GM12875 (cell line): ENCODE measurements around the gene AGRP.

Source experiments
- H3K4me3 ChIP-seq: one replicate; pipeline ENCODE4 v1.5.1; 2011; ENCODE audit warnings: low read depth, low read length, control low read depth
- TF ChIP-seq, protein P1 (sequence below): IDR thresholded peaks from 2 replicates; pipeline ENCODE4 v1.5.1; 2011; ENCODE audit warnings: low read depth, mild to moderate bottlenecking, control low read depth, inconsistent platforms, low read length, moderate library complexity, borderline replicate concordance; ENCODE audit not compliant: insufficient read depth

The AGRP gene, protein sequence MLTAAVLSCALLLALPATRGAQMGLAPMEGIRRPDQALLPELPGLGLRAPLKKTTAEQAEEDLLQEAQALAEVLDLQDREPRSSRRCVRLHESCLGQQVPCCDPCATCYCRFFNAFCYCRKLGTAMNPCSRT

DNA sequence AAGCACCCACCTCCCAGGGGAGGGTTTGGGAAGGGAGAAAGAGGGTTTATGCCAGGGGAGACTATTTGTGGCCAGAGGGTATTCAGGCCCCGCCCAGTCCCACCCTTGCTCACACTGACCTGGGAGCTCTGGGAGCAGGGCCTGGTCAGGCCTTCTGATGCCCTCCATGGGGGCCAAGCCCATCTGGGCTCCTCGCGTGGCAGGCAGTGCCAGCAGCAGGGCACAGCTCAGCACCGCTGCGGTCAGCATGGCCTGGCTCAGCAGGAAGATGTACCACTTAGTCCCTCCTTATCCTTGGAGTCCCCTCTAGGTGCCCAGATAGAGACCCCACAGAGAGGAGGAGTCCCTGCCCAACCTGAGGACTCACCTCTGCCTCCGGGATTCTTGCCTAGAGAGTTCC lies at the start of gene AGRP:
Gene AGRP, minus strand, starts transcription at position 398 of the 400 bp plus-strand sequence. Its CDS starts 149 bp downstream, at position 249.
- TF ChIP-seq, protein P1, sequence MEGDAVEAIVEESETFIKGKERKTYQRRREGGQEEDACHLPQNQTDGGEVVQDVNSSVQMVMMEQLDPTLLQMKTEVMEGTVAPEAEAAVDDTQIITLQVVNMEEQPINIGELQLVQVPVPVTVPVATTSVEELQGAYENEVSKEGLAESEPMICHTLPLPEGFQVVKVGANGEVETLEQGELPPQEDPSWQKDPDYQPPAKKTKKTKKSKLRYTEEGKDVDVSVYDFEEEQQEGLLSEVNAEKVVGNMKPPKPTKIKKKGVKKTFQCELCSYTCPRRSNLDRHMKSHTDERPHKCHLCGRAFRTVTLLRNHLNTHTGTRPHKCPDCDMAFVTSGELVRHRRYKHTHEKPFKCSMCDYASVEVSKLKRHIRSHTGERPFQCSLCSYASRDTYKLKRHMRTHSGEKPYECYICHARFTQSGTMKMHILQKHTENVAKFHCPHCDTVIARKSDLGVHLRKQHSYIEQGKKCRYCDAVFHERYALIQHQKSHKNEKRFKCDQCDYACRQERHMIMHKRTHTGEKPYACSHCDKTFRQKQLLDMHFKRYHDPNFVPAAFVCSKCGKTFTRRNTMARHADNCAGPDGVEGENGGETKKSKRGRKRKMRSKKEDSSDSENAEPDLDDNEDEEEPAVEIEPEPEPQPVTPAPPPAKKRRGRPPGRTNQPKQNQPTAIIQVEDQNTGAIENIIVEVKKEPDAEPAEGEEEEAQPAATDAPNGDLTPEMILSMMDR = no peak

DNA sequence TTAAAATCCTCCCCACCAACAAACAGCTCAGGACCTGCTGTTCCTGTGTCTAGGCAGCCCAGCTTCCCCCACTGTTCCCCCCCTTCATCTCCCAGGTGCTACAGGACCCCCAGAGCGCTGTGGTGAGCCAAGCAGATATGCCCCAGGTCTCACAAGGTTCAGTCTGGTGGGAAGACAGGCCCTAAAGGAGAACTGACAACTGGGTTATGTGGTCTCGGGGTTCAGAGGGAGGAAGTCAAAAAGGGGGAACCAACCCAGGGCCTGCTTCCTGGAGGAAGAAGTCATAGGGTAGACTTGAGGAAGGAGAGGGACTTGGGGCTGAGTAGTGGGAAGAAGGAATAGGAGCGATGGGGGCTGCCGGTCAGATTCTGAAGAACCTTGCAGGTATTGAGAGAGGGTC lies 47.9 kb upstream of the AGRP start:
- TF ChIP-seq, protein P1 = no peak
- H3K4me3 ChIP-seq = no peak overlapping the region

More for the DNA sequence above, at the start of gene AGRP:
- H3K4me3 ChIP-seq = no peak within 1 kb of the TSS

DNA sequence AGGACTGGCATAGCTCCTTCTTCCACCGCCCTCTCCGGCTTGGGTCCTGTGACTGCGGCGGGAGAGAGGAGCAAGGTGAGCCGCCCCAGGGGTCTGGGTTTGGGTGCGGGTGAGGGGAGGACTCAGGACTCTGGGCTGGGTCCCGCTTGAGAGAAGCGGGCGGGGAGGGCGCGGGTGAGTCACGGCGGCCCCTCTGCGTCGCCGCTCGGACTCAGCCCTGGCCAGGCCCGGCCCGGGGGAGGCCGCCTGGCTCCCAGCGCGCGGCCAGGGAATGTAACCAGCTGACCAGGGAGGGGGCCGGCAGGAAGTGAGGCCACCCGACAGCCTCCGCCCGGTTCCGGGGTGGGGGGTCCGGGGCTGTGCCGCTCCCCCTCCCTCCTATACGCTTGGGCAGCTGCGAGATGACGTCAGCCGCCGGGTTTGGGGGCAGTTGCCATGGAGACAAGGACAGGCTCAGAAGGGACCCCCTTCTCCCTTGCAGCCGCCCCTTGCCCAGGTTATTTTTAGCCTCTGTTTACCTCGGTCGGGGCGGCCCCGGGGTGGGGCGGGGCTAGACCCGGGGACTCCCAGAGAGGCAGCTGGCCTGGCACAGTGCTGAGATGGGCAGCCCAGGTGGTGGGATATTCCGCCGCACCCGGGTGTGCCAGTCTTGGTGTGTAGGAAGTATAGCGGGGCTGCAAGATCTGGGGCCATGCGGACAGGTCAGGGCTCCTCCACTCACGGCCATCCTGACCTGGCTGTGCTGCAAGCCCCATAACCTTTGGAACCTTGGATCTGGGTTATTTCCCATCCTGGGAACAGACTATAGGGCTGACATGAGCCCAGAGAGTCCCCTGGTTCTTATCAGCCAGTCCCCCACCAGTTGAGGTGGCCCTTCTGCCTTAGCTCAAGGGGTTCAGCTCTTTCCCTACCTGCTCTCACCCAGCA lies 46.9 kb upstream of the AGRP start:
- TF ChIP-seq, protein P1 = no peak
- peak overlapping the region; percentile 62 for H3K4me3 ChIP-seq

DNA sequence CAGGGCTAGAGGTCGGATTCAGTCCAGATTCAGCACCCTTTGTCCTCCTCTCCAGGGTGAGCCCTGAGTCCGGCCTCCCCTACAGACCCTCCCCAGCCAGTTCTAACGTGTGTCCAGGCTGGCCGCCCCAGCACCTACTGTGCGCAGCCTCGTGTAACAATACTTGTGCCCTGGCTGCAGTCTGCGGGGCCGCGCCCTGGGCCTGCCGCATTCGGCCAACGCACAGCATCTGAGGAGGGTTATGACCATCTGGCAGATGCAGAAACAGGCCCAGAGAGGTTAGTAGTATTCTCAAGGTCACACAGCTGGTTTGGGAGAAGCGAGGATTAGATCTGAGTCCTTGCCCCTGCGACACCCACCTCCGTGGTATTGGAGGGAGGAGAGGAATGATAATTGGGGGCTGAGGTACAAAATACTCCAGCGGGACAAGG lies 46.2 kb upstream of the AGRP start:
- peak overlapping the region; percentile 62 for H3K4me3 ChIP-seq

DNA sequence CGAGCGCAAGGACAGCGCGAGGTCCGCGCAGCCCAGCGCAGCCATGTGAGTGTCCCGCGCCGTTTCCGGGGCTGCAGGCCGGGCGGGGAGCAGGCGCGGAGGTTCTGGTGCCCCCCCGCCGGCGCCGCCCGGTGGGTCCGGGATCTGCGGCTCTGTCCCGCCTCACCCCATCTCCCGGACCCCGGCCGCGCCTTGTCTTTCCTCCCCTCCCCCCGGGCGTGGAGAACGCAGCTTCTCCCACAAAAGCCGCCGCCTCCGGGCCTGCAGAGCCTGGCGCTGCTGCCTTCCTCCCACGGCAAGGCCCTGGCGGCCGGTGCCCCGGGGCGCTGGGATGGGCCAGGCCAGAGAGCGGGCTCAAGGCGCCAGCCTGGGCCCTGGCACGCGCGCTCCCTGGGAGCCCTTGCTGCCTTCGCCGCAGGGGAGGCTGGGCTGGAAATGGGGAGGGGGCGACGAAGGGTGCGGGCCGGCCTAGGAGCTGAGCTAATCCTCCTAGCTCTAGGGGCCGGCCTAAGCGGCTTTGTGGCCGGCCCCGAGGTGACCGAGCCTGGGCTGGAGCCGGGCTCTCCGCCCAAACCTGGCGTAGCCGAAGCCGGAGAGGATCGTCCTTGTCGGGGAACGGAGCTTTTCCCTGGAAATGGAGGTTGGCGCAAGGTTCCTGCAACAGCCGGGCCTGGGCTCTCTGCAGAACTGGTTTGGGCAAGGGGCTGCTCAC lies 45.7 kb upstream of the AGRP start:
- TF ChIP-seq, protein P1 = no peak
- H3K4me3 ChIP-seq = peak overlapping the region; percentile 62

More for the DNA sequence above, 46.2 kb upstream of the AGRP start:
- TF ChIP-seq, protein P1 = no peak

DNA sequence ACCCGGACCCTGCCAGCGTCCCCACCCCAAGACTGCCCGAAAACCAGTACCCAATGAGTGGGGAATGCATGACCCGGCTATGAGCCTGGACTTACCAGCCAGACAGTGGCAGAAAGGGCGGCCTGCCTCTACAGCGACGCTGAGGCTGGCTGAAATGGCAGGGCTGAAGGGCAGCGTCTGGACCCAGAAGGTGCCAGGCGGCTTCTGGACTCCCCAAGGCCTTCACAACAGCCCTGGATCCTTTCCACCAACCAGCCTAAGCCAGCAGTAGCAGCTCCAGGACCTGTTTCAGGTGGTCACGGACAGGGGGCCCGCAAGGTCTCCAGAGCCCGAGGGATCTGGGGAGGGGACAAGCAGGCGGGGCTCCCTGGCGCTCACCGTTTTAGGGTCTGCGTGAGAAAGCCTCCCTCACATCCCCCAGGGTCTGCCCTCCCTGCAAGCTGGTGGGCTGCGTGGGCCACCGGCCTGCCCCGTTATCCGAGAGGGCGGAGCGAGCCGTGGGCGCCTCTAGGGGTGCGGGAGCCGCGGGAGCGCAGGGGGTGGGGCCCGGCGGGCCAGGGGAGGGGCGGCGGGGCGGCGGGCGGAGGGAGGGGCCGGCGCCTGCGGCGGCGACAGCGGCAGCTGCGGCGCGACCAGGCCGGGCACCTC lies 45.0 kb upstream of the AGRP start, which contains the start of gene RIPOR1:
Gene RIPOR1, plus strand, starts transcription at position 608 of the 648 bp plus-strand sequence. CDS start 9,618 bp downstream, outside the sequence.
- TF ChIP-seq, protein P1 = no peak
- H3K4me3 ChIP-seq = peak within 1 kb of the TSS; percentile 62
